Smooth muscle cell of bladder (primary cell): ENCODE results near the gene ZNF761. TPM values are rescaled to one million over a fixed set of nuclear protein-coding genes. Genes with fewer than 3 reads are reported as not detected.

ENCODE experiments used
- total RNA-seq: library from RNA; depleted of rRNA; stranded (reverse); fragments of >200 nt; gene quantifications from 2 replicates; pipeline ENCODE4 v1.2.3, GENCODE V29; 2014

ZNF761 gene
- total RNA-seq = 14.2 and 15.4 TPM in 2 replicates

DNA sequence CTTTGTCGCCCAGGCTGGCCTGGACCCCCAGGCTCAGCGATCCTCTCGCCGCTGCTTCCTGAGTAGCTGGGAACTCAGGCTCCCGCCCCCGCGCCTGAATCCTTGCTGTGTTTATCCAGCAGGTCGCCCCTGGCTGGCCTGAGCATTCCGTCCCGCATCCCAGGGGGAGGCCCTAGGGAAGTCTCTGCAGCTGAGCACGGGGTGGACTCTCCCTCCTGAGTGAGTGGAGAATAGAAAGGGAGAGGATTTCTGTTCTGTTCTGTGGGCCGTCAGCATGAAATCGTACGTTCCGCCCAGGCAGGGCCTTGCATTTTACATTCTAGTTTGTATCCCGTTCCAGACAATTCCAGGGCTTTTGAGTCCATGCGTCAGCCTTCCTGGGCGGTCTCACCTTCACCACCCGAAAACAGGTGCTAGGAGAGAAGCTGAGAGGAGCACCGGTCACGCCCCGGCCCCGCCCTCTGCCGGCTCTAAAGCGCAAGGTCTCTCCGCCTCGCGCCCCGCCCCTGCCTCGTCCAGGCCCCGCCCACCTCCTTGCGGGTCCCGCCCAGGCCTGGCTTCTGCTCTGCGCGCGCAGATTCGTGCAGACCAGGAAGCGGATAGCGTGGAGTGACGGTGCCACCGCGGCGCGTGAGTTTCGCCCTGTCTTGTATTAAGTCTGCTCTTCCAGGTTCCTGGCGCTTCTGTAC is at the start of gene ZNF761:
Gene ZNF761 (plus strand): TSS at position 586 of the 689 bp plus-strand sequence. CDS start 15,285 bp downstream, outside the sequence.

DNA sequence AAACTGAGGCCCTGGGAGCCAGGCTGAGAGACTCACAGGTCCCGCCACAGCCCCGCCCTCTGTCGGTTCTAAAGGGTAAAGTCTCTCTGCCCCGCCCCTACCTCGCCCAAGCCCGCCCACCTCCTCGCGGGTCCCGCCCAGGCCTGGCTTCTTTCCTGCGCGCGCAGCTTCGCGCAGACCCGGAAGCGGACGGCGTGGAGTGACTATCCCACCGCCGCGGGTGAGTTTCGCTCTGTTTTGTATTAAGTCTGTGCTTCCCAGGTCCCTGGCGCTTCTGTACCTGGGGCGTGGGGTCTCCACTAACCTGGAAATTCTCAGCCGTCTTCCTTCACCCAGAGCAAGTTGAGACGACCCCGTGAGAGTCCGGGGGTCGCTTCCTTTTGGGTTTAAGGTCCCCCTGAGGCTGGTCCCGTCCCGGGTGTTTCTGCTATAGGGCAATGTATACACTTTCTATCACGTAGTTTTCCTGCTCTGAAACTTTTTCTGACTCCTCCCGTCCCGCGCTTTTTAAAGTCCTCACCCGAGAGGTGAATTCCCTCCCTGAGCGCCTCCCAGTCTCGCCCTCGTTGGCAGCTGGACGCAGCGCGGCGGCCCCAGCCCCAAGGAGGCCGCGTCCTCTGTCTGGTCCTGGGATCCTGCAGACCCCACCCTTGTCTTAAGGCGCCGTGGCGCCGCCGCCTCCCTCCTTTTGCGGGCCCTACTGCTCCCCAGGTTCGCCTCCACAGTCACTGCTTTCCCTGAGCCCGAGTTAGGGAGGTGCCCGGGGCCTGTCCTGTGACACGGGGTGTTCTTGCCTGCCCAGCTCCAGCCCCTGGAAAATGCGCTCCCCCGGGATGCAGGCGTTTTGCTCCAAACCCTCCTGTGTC is 36.6 kb upstream of the ZNF761 start, which contains the start of gene ZNF765:
Gene ZNF765 (plus strand): TSS at position 176 of the 866 bp plus-strand sequence. CDS start 2,867 bp downstream, outside the sequence.

DNA sequence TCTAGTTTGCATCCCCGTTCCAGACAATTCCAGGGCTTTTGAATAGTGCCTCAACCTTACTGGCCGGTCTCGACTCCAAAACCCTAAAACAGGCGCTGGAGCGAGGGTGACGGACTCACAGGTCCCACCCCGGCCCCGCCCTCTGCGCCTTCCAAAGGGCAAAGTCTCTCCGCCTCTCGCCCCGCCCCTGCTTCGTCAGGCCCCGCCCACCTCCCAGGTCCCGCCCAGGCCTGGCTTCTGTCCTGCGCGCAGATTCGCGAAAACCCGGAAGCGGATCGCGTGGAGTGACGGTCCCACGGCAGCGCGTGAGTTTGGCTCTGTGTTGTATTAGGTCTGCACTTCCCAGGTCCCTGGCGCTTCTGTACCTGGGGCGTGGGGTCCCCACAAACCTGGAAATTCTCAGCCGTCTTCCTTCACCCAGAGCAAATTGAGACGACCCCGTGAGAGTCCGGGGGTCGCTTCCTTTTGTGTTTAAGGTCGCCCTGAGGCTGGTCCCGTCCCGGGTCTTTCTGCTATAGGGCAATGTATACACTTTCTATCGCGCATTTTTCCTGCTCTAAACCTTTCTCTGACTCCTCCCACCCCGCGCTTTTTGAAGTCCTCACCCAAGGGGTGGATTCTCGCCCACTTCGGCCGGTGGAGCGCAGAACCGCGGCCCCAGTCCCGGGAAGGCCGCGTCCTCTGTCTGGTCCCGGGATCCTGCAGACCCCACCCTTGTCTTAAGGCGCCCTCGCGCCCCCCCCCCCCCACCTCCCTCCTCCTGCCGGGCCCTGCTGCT is 35.9 kb downstream of the ZNF761 start, which contains the start of gene ZNF813:
Gene ZNF813 (plus strand): TSS at position 249 of the 778 bp plus-strand sequence. CDS start 16,090 bp downstream, outside the sequence.

Other genes starting within 250 kb of the ZNF761 start
- gene ZNF665, start 238.6 kb upstream of the ZNF761 start, total RNA-seq = 4.4 and 5.7 TPM in 2 replicates
- 8.8 and 10.4 TPM in 2 replicates for gene ZNF677, start 177.1 kb upstream of the ZNF761 start, total RNA-seq
- not detected in 2 replicates for gene VN1R2, start 173.7 kb upstream of the ZNF761 start, total RNA-seq
- gene VN1R4, start 164.3 kb upstream of the ZNF761 start, total RNA-seq = not detected in 2 replicates
- gene ZNF845, start 98.2 kb upstream of the ZNF761 start, total RNA-seq = 7.1 and 8.0 TPM in 2 replicates
- 4.4 and 10.0 TPM in 2 replicates for gene ZNF525, start 66.3 kb upstream of the ZNF761 start, total RNA-seq
- 12.5 and 14.6 TPM in 2 replicates for gene ZNF765, start 36.8 kb upstream of the ZNF761 start, total RNA-seq
- 4.3 and 4.5 TPM in 2 replicates for gene ZNF813, start 35.7 kb downstream of the ZNF761 start, total RNA-seq
- gene ZNF331, start 106.2 kb downstream of the ZNF761 start, total RNA-seq = 11.2 and 14.1 TPM in 2 replicates
- not detected in 2 replicates for gene DPRX, start 200.0 kb downstream of the ZNF761 start, total RNA-seq